ENCODE data around the gene ARHGAP1. TPM values are rescaled to one million over a fixed set of nuclear protein-coding genes. Genes with fewer than 3 reads are reported as not detected.

ARHGAP1 gene
- total and polyA plus RNA-seq, 2 of the 13 experiments (the other 11 are each of a cell fraction or from before 2014, with no cell fraction given), result 18.6 to 30.3 TPM

DNA sequence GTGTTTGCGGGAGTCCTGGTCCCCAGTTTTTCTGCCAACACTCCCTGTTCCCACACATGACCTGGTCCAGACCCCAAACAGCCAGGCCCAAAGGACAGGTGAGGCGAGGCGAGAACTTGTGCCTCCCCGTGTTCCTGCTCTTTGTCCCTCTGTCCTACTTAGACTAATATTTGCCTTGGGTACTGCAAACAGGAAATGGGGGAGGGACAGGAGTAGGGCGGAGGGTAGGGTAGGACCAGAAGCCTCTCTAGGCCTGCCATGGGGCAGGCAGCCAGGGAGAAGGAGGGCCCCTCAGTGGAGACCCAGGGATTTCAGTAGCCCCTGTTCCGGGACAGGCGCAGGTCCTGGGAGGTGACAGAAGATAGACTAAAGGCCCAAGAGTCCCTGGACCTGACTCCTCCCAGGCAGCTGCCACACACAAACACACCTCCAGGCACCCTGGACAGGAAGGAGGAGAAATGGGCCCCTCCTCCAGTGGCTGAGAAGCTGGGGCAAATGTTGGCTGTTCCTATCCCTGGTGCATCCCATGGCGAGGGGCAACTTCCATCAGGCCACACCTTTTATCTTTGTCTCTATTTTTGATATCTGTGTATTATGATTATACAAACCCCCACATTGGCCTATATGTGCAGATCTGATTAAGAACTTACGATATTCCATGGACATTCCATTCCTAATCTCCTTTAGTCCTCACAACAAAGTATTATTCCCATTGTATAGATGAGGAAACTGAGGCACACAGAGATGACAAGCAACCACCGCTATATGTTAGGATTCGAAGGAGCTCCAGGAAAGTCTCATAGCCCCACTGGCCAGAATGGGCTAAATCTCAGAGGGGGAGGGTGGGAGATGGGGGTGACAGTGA is 18.0 kb upstream of the ARHGAP1 start (continued):
- TF ChIP-seq BCL6 (CRISPR knock-in tag; IDR thresholded peaks at IDR 0.05), result peak; percentile 77
- TF ChIP-seq ZBTB21 (CRISPR knock-in tag; IDR thresholded peaks at IDR 0.05), result peak; percentile 43; the same call in 1 of the 2 replicates
- no peak for TF ChIP-seq ATF1 (CRISPR knock-in tag; IDR thresholded peaks at IDR 0.05)
- peak; percentile 60; the same call in 1 of the 2 replicates for TF ChIP-seq ZNF264 (CRISPR knock-in tag; IDR thresholded peaks at IDR 0.05)
- no peak for TF ChIP-seq NFE2L2 (IDR thresholded peaks at IDR 0.05; ENCODE audit: low read length)
- TF ChIP-seq ZNF598 (CRISPR knock-in tag; IDR thresholded peaks at IDR 0.05; ENCODE audit: borderline replicate concordance), result no peak
- no peak for TF ChIP-seq PCBP1 (IDR thresholded peaks at IDR 0.05; ENCODE audit: borderline replicate concordance, low read depth, low read length)
- TF ChIP-seq CEBPG (CRISPR knock-in tag; IDR thresholded peaks at IDR 0.05), result peak; percentile 51
- TF ChIP-seq ZNF816 (CRISPR knock-in tag; IDR thresholded peaks at IDR 0.05; ENCODE audit: borderline replicate concordance), result no peak; the same call in 1 of the 2 replicates
- TF ChIP-seq REPIN1 (CRISPR knock-in tag; IDR thresholded peaks at IDR 0.05; ENCODE audit: borderline replicate concordance, low read depth), result peak; percentile 84; the same call in 1 of the 2 replicates
- TF ChIP-seq PHF8 (CRISPR knock-in tag; IDR thresholded peaks at IDR 0.05), result peak; percentile 68
- TF ChIP-seq CHCHD3 (CRISPR knock-in tag; IDR thresholded peaks at IDR 0.05), result no peak
- TF ChIP-seq, protein P1, sequence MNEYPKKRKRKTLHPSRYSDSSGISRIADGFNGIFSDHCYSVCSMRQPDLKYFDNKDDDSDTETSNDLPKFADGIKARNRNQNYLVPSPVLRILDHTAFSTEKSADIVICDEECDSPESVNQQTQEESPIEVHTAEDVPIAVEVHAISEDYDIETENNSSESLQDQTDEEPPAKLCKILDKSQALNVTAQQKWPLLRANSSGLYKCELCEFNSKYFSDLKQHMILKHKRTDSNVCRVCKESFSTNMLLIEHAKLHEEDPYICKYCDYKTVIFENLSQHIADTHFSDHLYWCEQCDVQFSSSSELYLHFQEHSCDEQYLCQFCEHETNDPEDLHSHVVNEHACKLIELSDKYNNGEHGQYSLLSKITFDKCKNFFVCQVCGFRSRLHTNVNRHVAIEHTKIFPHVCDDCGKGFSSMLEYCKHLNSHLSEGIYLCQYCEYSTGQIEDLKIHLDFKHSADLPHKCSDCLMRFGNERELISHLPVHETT (CRISPR knock-in tag; conservative IDR thresholded peaks at IDR 0.05), result peak; percentile 57; the same call in 1 of the 2 replicates
- no peak for TF ChIP-seq RORA (CRISPR knock-in tag; IDR thresholded peaks at IDR 0.05)
- TF ChIP-seq TEAD2 (CRISPR knock-in tag; IDR thresholded peaks at IDR 0.05), result no peak
- 0 out of 2 replicates have a peak, but pooled peaks have one; percentile 36 for TF ChIP-seq ZNF547 (CRISPR knock-in tag; IDR thresholded peaks at IDR 0.05)
- TF ChIP-seq, protein P2, sequence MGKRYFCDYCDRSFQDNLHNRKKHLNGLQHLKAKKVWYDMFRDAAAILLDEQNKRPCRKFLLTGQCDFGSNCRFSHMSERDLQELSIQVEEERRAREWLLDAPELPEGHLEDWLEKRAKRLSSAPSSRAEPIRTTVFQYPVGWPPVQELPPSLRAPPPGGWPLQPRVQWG (CRISPR knock-in tag; IDR thresholded peaks at IDR 0.05; ENCODE audit: borderline replicate concordance, low read depth), result no peak
- TF ChIP-seq BORCS8-MEF2B (CRISPR knock-in tag; IDR thresholded peaks at IDR 0.05), result peak; percentile 45; the same call in 1 of the 2 replicates
- TF ChIP-seq XRCC5 (optimal IDR thresholded peaks at IDR 0.05; ENCODE audit: low read length), result peak; percentile 86
- TF ChIP-seq KLF11 (CRISPR knock-in tag; IDR thresholded peaks at IDR 0.05), result peak; percentile 78; the same call in 1 of the 2 replicates
- no peak for TF ChIP-seq ZNF235 (CRISPR knock-in tag; IDR thresholded peaks at IDR 0.05; ENCODE audit: borderline replicate concordance)
- TF ChIP-seq KMT2A (CRISPR knock-in tag; IDR thresholded peaks at IDR 0.05), result 0 out of 2 replicates have a peak, but pooled peaks have one; percentile 44
- peak; percentile 75; the same call in 1 of the 2 replicates for TF ChIP-seq ZNF557 (CRISPR knock-in tag; IDR thresholded peaks at IDR 0.05)
- TF ChIP-seq, protein P3, sequence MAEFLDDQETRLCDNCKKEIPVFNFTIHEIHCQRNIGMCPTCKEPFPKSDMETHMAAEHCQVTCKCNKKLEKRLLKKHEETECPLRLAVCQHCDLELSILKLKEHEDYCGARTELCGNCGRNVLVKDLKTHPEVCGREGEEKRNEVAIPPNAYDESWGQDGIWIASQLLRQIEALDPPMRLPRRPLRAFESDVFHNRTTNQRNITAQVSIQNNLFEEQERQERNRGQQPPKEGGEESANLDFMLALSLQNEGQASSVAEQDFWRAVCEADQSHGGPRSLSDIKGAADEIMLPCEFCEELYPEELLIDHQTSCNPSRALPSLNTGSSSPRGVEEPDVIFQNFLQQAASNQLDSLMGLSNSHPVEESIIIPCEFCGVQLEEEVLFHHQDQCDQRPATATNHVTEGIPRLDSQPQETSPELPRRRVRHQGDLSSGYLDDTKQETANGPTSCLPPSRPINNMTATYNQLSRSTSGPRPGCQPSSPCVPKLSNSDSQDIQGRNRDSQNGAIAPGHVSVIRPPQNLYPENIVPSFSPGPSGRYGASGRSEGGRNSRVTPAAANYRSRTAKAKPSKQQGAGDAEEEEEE (CRISPR knock-in tag; IDR thresholded peaks at IDR 0.05; ENCODE audit: borderline replicate concordance), result no peak
- peak; percentile 91 for TF ChIP-seq MIXL1 (CRISPR knock-in tag; IDR thresholded peaks at IDR 0.05)
- no peak for TF ChIP-seq MATR3 (CRISPR knock-in tag; IDR thresholded peaks at IDR 0.05)
- TF ChIP-seq ZNF121 (CRISPR knock-in tag; IDR thresholded peaks at IDR 0.05), result peak; percentile 80
- TF ChIP-seq ZNF343 (CRISPR knock-in tag; IDR thresholded peaks at IDR 0.05), result no peak
- TF ChIP-seq DNMT3B (CRISPR knock-in tag; conservative IDR thresholded peaks at IDR 0.05), result peak; percentile 23; the same call in 1 of the 2 replicates
- TF ChIP-seq ZNF432 (CRISPR knock-in tag; IDR thresholded peaks at IDR 0.05; ENCODE audit: borderline replicate concordance), result no peak

Measured in HepG2 (cell line).